Fibroblast of mammary gland (primary cell): Measurements from ENCODE around the gene PPP3CA.
A peak's percentile ranks its signal among the peaks of the same experiment; 100 is the strongest.

Experiments used
- DNase-seq: peaks from one replicate; pipeline ENCODE4 v3.0.0-alpha.2; 2010; ENCODE audit warnings: low read depth
- H3K4me3 ChIP-seq: 2 replicates; pipeline ENCODE4 v1.5.1; 2011; ENCODE audit warnings: low read depth, mild to moderate bottlenecking, low read length, moderate library complexity; ENCODE audit not compliant: control insufficient read depth
- TF ChIP-seq, protein P1 (sequence below): conservative IDR thresholded peaks from 2 replicates; pipeline ENCODE4 v1.5.1; 2011; ENCODE audit warnings: low read depth, low read length, inconsistent platforms; ENCODE audit not compliant: control insufficient read depth, insufficient read depth

The PPP3CA gene

DNA sequence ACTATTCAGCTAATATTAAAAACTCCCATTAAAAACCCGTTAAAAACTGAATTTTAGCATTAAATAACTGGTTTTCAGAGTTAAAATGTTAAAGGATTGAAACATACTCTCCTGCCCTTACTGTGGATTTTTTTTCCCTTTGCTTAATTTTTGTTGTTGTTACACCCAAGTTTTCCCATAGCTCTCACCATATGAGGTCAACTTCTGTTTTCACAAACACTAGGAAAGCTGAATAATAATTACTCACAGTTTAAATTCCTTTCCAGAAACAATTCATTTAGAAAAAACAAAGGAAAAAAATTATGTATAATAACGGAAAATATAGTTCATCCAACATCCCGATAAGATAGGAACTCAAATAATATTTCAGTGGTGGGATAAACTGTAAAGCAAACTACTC lies 129.0 kb downstream of the PPP3CA start:
- H3K4me3 ChIP-seq: no peak overlapping the region
- TF ChIP-seq, protein P1, sequence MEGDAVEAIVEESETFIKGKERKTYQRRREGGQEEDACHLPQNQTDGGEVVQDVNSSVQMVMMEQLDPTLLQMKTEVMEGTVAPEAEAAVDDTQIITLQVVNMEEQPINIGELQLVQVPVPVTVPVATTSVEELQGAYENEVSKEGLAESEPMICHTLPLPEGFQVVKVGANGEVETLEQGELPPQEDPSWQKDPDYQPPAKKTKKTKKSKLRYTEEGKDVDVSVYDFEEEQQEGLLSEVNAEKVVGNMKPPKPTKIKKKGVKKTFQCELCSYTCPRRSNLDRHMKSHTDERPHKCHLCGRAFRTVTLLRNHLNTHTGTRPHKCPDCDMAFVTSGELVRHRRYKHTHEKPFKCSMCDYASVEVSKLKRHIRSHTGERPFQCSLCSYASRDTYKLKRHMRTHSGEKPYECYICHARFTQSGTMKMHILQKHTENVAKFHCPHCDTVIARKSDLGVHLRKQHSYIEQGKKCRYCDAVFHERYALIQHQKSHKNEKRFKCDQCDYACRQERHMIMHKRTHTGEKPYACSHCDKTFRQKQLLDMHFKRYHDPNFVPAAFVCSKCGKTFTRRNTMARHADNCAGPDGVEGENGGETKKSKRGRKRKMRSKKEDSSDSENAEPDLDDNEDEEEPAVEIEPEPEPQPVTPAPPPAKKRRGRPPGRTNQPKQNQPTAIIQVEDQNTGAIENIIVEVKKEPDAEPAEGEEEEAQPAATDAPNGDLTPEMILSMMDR: no peak
- peak; percentile 30 for DNase-seq

DNA sequence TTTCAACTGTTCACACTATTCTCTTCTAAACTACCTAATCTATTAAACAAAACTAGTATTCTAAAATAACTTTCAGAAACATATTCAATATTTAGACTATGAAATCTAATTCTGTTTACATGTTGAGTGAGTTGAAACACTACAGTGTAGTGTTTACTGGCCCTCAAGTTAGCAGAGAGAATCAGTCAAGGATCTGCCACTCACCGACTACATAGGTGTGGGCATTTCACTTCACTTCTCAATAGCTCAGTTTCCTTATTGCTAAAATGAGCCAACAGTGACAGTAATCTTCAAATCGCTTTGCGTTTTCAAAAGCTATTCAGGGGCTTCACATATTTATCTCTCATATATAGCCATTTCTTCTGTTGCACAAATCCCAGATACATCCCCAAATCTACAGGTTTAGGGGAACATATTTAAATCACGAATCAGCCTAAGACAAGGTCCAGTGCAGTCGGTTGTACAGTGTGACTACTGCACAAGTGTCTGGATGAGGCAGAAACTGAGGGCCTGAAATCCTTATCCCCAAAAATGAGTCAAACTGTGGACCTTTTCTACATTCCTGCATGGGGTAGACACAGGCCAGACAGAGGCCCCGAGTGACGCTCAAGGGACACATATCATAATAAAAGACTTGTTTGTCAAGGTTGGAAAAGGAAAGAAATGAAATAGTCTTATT lies 129.8 kb downstream of the PPP3CA start:
- TF ChIP-seq, protein P1: no peak
- no peak overlapping the region for H3K4me3 ChIP-seq
- peak; percentile 52 for DNase-seq

DNA sequence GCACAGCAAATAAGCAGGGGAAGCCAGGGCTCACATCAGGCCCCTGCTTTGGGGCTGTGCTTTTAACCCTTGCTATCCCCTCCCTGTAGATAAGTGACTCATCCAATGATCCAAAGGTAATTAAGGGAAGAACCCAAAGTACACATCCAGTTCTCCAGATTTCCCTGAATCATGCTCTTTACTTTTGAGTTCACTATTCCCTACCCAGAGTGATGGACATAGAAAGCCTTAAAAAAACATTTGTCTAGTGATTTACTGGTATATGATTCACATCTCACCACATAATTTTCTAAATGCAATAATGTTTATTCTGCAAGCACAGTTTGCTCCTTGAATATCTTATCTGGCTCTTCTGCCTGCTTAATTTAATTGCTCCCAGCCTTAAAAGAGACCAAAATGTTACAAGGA lies 136.2 kb downstream of the PPP3CA start:
- DNase-seq: peak; percentile 89
- TF ChIP-seq, protein P1: no peak
- H3K4me3 ChIP-seq: no peak overlapping the region

DNA sequence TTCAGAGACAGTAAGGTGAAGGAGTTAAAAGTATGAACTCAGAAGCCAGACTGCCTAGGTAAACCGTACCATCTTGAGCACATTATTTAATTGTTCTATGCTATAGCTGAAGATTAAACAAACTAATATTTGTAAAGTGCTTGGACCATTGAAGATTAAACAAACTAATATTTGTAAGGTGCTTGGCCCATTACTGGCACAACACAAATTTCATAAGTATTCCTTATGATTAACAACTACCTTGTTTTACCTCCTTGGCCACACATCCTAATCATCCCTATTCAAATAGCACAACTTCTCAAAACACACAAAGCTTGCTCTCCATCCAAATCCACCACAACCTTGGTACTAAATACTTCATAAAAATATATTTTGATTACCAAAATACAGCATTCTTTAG lies 137.0 kb downstream of the PPP3CA start:
- no peak for DNase-seq
- no peak overlapping the region for H3K4me3 ChIP-seq
- TF ChIP-seq, protein P1: no peak

DNA sequence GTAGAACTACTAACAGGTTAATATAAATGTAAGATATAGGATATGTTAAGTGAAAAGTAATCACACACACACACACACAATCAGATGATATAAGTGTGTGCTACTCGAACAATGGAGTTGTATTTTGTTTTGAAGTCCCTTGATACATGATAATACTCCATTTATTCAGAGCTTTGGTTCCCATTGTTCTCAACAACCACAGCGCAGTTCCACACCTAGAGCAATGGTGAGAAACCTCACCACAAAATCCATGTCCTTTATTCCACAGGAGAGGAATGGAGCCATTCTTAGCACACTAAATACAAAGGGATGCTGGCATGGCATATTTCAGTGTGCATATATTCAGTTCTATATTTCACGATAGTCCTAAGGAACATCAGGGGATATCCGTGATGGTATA lies 139.2 kb downstream of the PPP3CA start:
- TF ChIP-seq, protein P1: no peak
- no peak overlapping the region for H3K4me3 ChIP-seq
- no peak for DNase-seq

DNA sequence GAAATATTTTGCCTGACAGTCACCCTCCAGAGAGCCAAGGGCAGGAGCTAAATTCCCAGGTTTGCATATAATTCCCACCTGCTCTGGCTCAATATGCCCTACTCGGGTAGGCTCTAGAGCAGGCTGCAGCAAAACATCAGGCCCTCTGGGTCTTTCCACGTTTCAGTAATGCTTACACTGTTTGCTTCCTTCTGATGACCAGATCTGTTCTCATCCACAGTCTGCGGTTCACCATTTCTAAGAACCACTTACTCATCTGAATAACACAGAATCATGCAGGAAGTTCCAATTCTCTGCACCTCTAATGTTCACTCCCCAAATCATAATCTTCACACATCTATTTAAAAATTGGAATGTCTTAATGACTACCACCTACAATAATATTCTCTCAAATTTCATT lies 141.4 kb downstream of the PPP3CA start:
- H3K4me3 ChIP-seq: no peak overlapping the region
- DNase-seq: peak; percentile 81
- TF ChIP-seq, protein P1: no peak

DNA sequence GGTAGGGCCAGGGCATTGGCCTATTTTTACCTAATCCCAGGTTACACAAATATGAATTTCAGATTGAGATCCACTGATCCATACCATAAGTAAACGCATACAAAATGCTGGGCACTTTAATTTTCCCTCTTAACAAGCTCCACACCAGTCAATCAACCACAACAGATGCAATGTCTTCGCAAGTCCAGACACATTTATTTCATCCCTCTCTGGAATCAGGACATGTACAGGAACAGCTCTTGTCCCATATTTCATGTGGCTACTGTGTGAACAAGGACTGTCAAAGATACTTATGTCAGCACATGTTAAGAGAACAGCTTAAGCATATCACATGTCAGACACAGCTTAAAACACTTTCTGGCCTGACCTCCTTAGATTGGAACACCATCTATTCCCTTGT lies 145.9 kb downstream of the PPP3CA start:
- peak; percentile 25 for DNase-seq
- H3K4me3 ChIP-seq: no peak overlapping the region
- TF ChIP-seq, protein P1: no peak
